ENCODE results near the gene PER1. TPM values are rescaled to one million over a fixed set of nuclear protein-coding genes. Genes with fewer than 3 reads are reported as not detected.

The PER1 gene
- polyA plus RNA-seq, 1 donor, result 59.2 TPM

GRCh38 chr17:8154608-8155155 lies 2.5 kb upstream of the PER1 start:
- DNase-seq (ENCODE audit: low read depth), result no peak

- peak; percentile 97 for DNase-seq (ENCODE audit: low read depth)
Measured at GRCh38 chr17:8153957-8154607, 1.9 kb upstream of the PER1 start.

- DNase-seq (ENCODE audit: low read depth), result peak; percentile 89
Measured at GRCh38 chr17:8153525-8153956, 1.3 kb upstream of the PER1 start.

DNA sequence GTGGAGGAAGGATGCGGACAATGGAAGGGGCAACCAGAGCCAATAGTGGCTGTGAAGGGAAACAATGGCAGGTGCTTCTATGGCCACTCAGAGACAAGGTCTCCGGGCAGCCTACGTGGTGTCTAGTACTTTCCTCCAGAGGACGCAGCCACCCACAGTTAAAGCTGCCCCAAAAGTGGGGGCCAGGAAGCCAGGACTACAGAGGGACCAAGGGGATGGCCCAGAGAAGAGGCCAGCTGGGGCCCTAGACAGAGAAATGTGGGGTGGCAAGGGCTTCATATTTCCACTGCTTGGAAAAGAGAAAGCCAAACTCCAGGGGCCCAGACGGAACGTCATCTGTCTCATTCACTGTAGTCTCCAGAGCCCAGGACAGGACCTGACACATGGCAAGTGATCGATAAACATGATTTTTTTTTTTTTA lies 837 bp upstream of the PER1 start:
- DNase-seq (ENCODE audit: low read depth), result no peak

- DNase-seq (ENCODE audit: low read depth), result no peak
Measured at GRCh38 chr17:8151641-8152111, 528 bp downstream of the PER1 start.

- DNase-seq (ENCODE audit: low read depth), result no peak
Measured at GRCh38 chr17:8151120-8151640, 1.0 kb downstream of the PER1 start.

GRCh38 chr17:8150194-8151119 lies 1.7 kb downstream of the PER1 start:
- DNase-seq (ENCODE audit: low read depth), result no peak

GRCh38 chr17:8149419-8150193 lies 2.6 kb downstream of the PER1 start:
- no peak for DNase-seq (ENCODE audit: low read depth)

- no peak for DNase-seq (ENCODE audit: low read depth)
Measured at GRCh38 chr17:8148560-8148959, 3.6 kb downstream of the PER1 start.

GRCh38 chr17:8147805-8148404 lies 4.3 kb downstream of the PER1 start:
- DNase-seq (ENCODE audit: low read depth), result no peak

GRCh38 chr17:8147141-8147804 lies 4.9 kb downstream of the PER1 start:
- no peak for DNase-seq (ENCODE audit: low read depth)

- DNase-seq (ENCODE audit: low read depth), result no peak
Measured at GRCh38 chr17:8146381-8147140, 5.6 kb downstream of the PER1 start.

DNA sequence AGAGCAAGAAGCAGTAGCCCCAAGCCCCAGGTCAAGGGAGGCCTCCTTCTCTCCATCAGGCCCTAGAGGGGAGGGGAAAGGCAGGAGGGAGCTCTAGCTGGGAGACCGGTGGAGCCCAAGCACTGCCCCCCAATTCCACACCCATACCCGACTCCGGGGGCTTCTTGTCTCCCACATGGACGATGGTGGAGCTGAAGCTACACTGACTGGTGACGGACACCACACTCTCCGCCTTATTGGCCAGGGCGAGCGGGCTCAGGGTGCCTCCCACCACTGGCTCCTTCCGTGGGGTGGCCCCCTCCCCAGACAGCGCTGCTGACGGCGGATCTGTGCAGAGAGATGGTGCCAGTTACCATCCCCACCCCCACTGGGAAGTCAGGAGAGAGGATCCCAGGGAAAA lies 6.4 kb downstream of the PER1 start:
- DNase-seq (ENCODE audit: low read depth), result no peak

GRCh38 chr17:8144401-8145231 lies 7.6 kb downstream of the PER1 start:
- DNase-seq (ENCODE audit: low read depth), result no peak

GRCh38 chr17:8143581-8144400 lies 8.4 kb downstream of the PER1 start:
- no peak for DNase-seq (ENCODE audit: low read depth)

DNA sequence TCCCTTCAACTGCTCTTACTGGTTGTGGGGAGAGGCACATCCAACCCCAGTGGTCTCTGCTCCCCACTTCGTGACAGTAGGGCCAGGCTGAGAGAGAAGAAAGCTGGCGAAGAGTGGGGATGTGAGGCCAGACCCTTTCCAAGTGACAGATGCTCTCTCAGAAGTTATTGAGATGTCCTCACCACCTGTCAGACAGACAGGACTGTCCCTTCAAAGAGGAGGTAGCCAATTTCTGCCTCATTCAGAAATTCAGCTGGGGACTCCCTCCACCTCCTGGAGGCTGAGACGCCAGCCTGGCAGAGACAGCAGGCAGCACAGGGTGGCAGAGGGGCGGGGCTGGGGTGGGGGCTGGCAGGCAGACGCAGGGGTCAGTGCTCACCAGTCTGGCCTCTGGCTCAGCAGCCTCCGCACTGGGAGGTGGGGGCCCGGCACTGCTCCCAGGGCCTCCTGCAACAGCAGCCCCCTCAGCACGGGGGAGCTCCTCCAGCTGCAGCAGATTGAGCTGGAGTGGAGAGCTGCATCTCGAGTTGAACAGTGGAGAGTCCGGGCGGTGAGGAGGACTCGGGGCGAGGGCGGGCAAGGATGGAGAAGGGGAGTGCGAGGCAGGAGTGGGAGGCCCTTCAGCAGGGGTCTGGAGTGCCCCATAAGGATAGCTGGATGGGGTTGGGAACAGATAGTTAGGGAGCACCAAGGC lies 9.2 kb downstream of the PER1 start:
- no peak for DNase-seq (ENCODE audit: low read depth)

GRCh38 chr17:8142158-8142886 lies 9.9 kb downstream of the PER1 start:
- DNase-seq (ENCODE audit: low read depth), result no peak

Data from forelimb muscle (tissue), 1 donor.